DMS79 treated with DMSO at 0.1 percent for 48 hours (cell line): Measurements from ENCODE around the gene HTR7.

Experiments used
- DNase-seq: peaks from one replicate; lab custom pipeline; 2025; lab: John Stamatoyannopoulos, UW

The HTR7 gene

GRCh38 chr10:90740265-90740664 lies 117.6 kb downstream of the HTR7 start:
- no peak for DNase-seq

- no peak for DNase-seq
Measured at GRCh38 chr10:90738885-90739284, 119.0 kb downstream of the HTR7 start.

DNA sequence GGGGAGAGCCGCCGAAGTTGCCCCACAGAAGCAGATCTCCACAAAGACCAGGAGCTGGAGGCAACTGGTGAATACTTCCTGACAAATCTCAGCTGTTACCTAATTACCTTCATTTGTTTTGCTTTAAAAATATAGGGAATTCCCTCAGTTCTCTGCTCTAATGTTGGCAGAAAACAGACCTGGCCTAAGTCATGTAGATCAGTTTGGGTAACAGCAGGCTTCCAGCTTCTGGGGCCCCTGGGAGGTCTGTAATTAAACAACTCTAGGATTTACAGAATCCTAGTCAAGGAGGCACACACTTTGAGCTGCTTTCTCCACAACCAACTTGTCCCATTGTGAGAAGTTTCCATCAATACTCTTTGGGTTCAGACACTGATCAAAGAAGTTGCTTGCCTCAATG lies 123.4 kb downstream of the HTR7 start:
- DNase-seq = no peak

- DNase-seq = no peak
Measured at GRCh38 chr10:90732581-90732980, 125.3 kb downstream of the HTR7 start.

GRCh38 chr10:90723416-90724068 lies 134.3 kb downstream of the HTR7 start:
- DNase-seq = no peak

GRCh38 chr10:90722832-90723231 lies 135.0 kb downstream of the HTR7 start:
- no peak for DNase-seq

DNA sequence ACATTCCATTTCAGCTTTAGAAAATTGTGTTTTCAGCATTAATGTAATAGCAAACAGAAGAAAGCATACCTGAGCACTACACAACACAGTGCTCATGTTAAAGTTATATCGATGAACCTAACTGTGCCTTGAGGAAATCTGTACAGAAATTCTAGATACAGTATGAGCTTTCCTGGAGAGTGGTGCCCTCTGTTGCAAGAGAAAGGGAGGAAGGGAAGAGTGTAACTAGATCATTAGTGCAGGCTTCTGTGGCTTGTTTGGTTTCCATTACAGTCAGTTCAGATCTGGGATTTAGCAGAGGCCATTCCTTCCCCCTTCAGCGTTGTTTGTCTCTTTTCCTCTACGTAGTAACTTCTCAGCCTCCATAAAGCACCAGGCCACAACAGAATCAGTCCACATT lies 139.7 kb downstream of the HTR7 start:
- DNase-seq = no peak

DNA sequence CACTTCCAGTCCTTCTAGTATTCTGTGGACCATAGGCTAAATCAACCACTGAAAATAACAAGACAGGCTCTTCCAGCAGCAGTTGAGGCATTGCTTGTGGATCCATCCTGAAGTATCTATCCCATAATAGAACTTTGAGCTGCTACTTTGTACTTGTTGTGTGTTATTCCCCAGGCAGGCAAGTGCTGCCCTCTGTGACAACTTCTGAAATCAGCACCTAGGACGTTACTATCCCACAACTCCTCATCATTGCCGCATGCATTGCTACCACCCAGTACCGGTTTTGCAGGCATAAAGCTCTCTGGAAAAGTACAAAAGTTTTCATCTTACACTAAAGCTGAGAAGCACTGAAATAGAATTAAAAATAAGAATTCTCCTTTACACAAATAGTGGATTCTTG lies 145.3 kb downstream of the HTR7 start:
- no peak for DNase-seq

GRCh38 chr10:90709727-90710126 lies 148.1 kb downstream of the HTR7 start:
- DNase-seq = no peak

DNA sequence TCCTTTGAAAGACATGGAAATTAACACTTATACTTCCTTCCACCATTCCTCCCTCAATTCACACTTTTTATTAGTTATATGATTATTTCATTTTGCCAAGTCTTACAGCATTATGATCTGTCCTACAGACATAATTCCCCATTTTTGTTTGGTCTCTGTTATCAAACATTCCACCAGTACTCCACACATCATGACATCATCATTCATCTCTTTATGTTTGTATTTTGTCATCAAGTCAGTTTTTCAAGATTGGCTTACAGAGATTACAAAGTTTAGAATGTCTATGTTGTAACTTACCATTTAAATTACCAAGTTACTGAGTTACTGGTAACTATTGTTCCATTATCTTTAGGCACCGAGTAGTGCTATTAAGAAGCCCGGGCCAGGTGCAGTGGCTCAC lies 150.2 kb downstream of the HTR7 start:
- no peak for DNase-seq

GRCh38 chr10:90701428-90701827 lies 156.4 kb downstream of the HTR7 start:
- no peak for DNase-seq

GRCh38 chr10:90695915-90696676 lies 161.7 kb downstream of the HTR7 start:
- no peak for DNase-seq
